Mucosa of gallbladder (tissue), 1 donor: Measurements from ENCODE around the gene CAPN8. TPM values are rescaled to one million over a fixed set of nuclear protein-coding genes. Genes with fewer than 3 reads are reported as not detected.

Source experiments
- DNase-seq: peaks from one replicate; pipeline ENCODE4 v3.0.0-alpha.2; 2020; ENCODE audit warnings: low spot score
- total RNA-seq: library from RNA; stranded (reverse); gene quantifications from one replicate; pipeline ENCODE4 v1.2.1, GENCODE V29; 2021
- donor health status: DM: no; HTN: no; CAD: no.

Gene CAPN8
- total RNA-seq, 1 donor from 2014 or later, result 35.6 TPM

DNA sequence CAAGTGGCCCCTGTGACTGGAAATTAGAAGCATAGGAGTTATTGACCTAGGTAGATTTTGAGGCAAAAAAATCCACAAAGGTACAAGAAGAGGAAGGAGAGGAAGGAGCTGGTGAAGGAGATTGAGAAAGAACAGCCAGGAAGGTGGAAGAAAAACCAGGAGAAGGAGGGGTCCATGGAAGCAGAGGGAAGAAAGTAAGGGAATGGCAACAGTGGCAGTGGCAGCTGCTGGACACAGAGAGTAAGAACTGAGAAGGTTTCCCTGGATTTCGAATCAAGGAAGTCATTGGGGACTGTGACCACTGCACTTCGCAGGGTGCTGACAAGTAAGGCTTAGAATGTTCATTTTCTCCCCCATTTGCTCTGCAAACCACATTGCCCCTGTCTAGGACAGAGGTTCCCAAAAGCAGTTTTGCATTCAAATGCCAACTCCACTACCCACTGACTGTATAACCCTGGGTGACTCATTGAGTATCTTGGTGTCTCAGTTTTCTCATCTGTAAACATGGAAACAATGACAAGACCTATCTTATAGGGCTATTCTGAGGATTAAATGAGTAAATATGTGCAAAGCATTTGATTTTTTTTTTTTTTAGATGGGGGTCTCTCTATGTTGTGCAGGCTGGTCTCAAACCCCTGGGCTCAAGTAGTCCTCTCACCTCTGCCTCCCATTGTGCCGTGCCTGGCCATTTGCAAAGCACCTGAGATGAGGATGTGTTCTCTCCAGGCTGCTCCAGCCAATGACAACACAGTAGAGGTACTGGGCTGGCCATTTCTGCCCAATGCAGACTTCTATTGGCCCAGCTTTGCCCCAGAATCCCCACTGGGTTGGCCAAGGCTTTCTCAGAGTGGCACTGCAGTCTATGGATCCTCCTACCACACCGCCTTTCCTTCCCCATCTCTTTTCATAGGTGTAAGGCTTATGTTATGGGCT is 37.5 kb upstream of the CAPN8 start:
- DNase-seq, result no peak

DNA sequence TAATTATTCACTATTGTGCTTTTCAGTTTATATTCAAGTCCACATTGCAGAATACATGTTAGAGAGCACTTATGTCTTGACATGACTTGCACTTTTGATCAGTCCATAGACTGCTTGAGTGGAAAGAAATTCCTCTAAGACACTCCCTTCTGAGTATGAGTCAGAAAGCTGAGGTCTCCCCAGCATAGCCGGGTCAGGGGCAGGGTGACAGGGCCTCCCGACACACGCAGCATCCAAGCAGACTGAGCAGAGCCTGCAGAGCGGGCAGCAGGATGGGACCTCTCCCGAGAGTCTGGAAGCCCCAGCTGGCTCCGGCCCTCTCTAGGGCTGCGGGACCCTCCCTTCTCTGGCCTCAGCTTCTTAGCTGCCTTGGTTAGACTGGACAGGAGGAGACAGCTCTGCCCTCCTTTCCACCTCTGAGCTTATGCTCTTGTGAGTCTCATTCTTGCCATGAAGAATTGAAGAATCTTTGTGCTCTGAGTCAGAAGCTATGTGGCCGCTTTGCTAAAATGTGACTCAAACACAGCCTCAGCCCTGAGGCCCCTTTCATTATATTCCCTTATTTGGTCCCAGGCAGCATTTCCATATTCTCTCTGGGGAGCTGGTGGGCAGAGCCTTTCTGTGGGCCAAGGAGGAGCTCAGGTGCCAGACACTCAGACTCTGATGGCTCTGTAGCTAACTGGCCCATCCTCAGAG is 35.6 kb upstream of the CAPN8 start:
- DNase-seq, result peak; percentile 60

- no peak for DNase-seq
Observed at GRCh38 chr1:223700388-223700918, 35.0 kb upstream of the CAPN8 start.

- no peak for DNase-seq
Observed at GRCh38 chr1:223695941-223696340, 30.4 kb upstream of the CAPN8 start.

DNA sequence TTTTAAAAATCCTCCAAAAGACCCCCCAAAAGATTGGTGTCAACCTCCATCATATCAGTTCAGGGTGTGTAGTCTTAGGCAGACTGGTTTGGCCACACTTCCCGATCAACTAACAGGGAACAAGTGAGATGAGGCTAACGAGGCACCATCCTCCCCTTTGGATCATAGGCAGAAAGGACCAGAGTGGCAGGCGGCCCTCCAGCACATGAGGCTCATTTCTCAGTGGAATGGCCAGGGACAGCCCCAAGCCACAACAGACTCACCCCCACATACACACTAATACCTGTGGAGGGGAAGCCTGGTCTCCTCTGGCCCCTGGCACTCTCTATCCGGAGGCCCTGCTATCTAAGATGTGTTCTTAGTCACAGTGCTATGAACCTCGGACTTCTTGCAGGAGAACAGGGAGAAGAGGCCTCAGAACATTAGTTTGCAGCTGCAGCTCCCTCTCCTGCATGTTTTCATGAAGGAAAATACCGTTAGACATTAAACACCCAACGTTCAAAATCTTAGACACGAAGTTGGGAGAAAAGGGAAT is 29.6 kb upstream of the CAPN8 start:
- DNase-seq, result no peak

GRCh38 chr1:223691121-223691520 is 25.6 kb upstream of the CAPN8 start:
- no peak for DNase-seq

- DNase-seq, result no peak
Observed at GRCh38 chr1:223684488-223684792, 18.9 kb upstream of the CAPN8 start.

GRCh38 chr1:223683586-223684487 is 18.3 kb upstream of the CAPN8 start:
- DNase-seq, result peak; percentile 72

- no peak for DNase-seq
Observed at GRCh38 chr1:223682502-223682901, 17.0 kb upstream of the CAPN8 start.

DNA sequence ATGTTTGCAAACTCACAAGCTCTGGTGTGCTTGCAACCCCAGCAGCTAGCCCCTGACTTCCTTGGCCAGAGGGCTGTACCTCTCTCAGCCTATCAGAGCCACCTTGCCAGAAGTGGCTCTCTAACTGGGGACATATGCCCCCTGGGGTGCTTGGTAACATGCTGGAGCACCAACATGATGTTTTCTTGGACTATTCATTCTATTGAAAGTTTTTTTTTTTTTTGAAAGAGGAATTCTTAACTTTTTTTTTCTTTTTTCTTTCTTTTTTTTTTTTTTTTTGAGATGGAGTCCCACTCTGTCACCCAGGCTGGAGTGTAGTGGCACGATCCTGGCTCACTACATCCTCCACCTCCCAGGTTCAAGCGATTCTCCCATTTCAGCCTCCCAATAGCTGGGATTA is 14.7 kb upstream of the CAPN8 start:
- no peak for DNase-seq

- DNase-seq, result no peak
Observed at GRCh38 chr1:223678841-223679240, 13.3 kb upstream of the CAPN8 start.

DNA sequence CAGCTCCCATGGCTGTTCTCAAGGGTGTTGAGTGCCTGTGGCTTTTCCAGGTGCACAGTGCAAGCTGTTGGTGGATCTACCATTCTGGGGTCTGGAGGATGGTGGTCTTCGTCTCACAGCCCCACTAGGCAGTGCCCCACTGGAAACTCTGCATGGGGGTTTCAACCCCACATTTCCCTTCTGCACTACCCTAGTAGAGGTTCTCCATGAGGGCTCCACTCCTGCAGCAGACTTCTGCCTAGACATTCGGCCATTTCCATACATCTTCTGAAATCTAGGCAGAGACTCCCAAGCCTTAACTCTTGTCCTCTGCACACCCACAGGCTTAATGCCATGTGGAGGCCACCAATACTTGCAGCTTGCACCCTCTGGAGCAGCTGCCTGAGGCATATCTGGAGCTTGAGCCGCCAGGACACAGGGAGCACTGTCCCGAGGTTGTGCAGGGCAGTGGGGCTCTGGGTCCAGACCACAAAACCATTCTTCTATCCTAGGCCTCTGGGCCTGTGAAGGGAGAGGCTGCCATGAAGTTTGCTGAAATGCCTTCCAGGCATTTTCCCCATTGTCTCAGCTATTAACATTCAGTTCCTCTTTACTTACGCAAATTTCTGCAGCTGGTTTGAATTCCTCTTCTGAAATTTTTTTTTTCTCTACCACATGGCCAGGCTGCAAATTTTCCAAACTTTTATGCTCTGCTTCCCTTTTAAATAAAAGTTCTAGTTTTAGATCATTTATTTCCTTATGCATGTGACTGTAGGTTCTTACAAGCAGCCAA is 8.8 kb upstream of the CAPN8 start:
- DNase-seq, result no peak

- peak; percentile 39 for DNase-seq
Observed at GRCh38 chr1:223670458-223671159, 5.1 kb upstream of the CAPN8 start.

DNA sequence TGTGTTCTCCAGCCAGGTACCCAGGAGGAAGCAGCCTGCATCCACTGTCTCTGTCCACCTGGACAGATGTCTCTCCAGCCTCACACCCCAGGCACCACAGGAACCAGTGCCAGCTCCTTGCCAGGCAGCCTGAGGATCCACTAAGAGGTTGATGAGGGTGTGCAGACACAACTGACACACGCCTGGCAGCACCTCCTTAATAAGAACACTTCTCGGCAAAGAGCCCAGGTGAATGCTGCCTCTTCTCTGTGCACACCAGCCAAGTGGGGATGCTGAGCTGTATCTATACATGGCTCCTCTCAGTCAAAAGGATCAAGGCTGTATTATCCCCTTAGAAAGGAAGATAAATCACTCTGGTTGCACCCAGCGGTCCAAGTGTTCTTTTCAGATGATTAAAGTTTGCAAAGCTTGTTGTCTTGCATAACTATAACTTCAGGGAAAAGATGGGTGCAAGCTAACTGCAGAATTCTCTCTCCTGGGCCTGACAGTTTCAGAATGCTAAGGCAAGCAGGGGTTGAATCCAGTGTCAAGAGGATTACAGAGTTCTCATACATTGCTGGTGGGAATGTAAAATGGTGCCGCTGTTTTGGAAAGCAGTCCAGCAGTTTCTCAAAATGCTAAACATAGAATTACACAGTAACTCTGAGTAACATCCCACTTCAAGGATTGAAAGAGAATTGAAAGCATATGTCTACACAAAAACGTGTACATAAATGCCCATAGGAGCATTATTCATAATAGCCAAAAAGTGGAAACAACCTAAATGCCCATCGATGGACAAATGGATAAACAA is 3.7 kb upstream of the CAPN8 start:
- DNase-seq, result no peak

DNA sequence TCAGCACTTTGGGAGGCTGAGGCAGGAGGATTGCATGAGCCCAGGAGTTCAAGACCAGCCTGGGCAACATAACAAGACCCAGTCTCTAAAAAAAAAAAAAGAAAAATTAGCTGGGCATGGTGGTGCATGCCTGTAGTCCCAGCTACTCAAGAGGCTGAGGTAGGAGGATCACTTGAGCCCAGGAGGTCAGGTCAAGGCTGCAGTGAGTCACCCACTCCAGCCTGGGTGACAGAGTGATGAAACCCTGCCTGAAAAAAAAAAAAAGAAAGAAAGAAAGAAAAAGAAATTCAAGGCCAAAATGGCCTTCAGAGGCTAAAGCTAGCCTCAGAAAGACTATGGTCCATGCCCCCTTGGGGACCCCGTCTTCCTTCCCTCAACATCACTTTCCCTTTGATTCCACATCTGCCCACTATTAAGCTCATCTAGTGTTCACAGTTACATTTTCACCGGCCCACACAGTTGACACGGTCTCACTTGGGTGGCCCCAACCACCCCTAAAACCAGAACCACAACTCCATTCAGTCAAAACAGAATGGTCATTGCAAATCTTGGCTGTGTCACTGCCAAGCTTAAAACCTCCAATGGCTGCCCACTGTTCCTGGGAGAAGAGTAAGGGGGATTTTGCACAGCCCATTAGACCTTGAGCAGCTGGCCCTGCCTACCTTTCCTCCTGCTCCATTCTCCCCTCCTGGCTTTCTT is 2.1 kb upstream of the CAPN8 start:
- DNase-seq, result no peak

DNA sequence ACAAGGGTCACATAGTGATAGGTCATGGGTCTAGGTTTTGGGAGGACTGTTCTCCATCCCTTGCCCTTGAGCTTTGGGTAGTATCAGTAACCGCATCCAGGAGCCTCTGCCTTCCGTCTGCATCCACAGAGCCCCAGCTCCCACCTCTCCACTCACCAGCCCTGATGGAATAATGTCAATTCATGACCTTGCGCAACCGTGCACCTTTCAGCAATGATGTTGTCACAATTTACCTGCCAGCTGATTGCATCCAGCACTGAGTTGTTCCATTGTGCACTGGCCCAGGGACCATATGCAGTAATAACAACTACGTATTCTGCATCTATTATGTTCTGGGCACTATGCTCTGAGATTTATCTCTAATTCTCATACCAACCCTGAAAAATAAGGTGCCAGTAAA is 1.4 kb downstream of the CAPN8 start:
- DNase-seq, result no peak

- DNase-seq, result no peak
Observed at GRCh38 chr1:223662943-223663342, 2.6 kb downstream of the CAPN8 start.

GRCh38 chr1:223659711-223660110 is 5.8 kb downstream of the CAPN8 start:
- DNase-seq, result no peak

- DNase-seq, result no peak
Observed at GRCh38 chr1:223657978-223658377, 7.5 kb downstream of the CAPN8 start.
